Adipose tissue (tissue), 3 donors: Measurements from ENCODE around the gene TAPBPL. TPM values are rescaled to one million over a fixed set of nuclear protein-coding genes. Genes with fewer than 3 reads are reported as not detected.
"Not testable (repeated sequence)": the region's sequence is repeated elsewhere in the genome, so short reads cannot be mapped to it uniquely, and the experiment has no call there.

ENCODE experiments used
- H3K27ac ChIP-seq: one replicate; pipeline ENCODE4 v1.5.1; 2013; ENCODE audit warnings: low read depth, low read length
- WGBS, 3 donors: extraction: QIAGEN DNeasy Blood & Tissue Kit; methylation state at CpG; one replicate each; pipeline ENCODE4 v1.1.7; 2013; 5-methylcytosine and 5-hydroxymethylcytosine counted together
- polyA plus RNA-seq, 3 donors: library from polyadenylated mRNA; stranded (reverse); fragments of 200-250 nt; gene quantifications; one replicate each; pipeline ENCODE4 v1.2.3, GENCODE V29; 2013
- donor health status: healthy with polysubstance abuse.
- donor health status: Bipolar disorder and iron deficiency.
- donor health status: healthy.

TAPBPL gene
- polyA plus RNA-seq, 3 donors = 8.0 to 15.9 (median 8.9) TPM

- 87 to 93% (median 92%) methylated on average over 32 to 42 of the region's 48 CpGs for WGBS, 3 donors
- not testable (repeated sequence) for H3K27ac ChIP-seq
Measured at GRCh38 chr12:6475233-6475975, 23.6 kb downstream of the TAPBPL start.

GRCh38 chr12:6476489-6476888 is 24.6 kb downstream of the TAPBPL start:
- 70 to 79% (median 77%) methylated on average over 3 of the region's 3 CpGs for WGBS, 3 donors
- no peak overlapping the region for H3K27ac ChIP-seq

- 90 to 96% (median 95%) methylated on average over 36 to 37 of the region's 37 CpGs for WGBS, 3 donors
Measured at GRCh38 chr12:6477601-6478377, 25.9 kb downstream of the TAPBPL start.

GRCh38 chr12:6478416-6478815 is 26.6 kb downstream of the TAPBPL start:
- no peak overlapping the region for H3K27ac ChIP-seq
- 72 to 86% (median 85%) methylated on average over 20 of the region's 20 CpGs for WGBS, 3 donors

More at GRCh38 chr12:6477601-6478377, 25.9 kb downstream of the TAPBPL start:
- H3K27ac ChIP-seq = not testable (repeated sequence)

- H3K27ac ChIP-seq = no peak overlapping the region
- WGBS, 3 donors = 84 to 85% (median 85%) methylated on average over 1 of the region's 1 CpG
Measured at GRCh38 chr12:6488240-6488639, 36.4 kb downstream of the TAPBPL start.

GRCh38 chr12:6489449-6489848 is 37.6 kb downstream of the TAPBPL start:
- 72 to 75% (median 72%) methylated on average over 4 of the region's 4 CpGs for WGBS, 3 donors

GRCh38 chr12:6490673-6491072 is 38.8 kb downstream of the TAPBPL start:
- H3K27ac ChIP-seq = not testable (repeated sequence)
- WGBS, 3 donors = 98 to 100% (median 100%) methylated on average over 1 of the region's 1 CpG

More at GRCh38 chr12:6489449-6489848, 37.6 kb downstream of the TAPBPL start:
- H3K27ac ChIP-seq = no peak overlapping the region

GRCh38 chr12:6492838-6493496 is 41.1 kb downstream of the TAPBPL start, which contains the start of gene MRPL51:
MRPL51 (minus strand) TSS chr12:6493262; CDS start chr12:6493136, 126 bp downstream.
- 0 to 1% (median 1%) methylated on average over 39 of the region's 39 CpGs for WGBS, 3 donors
- peak within 1 kb of the TSS; percentile 66 for H3K27ac ChIP-seq

- H3K27ac ChIP-seq = peak within 1 kb of the TSS; percentile 66
- WGBS, 3 donors = 0 to 1% (median 0%) methylated on average over 47 to 49 of the region's 49 CpGs
Measured at GRCh38 chr12:6493497-6494257, 41.8 kb downstream of the TAPBPL start, which contains the start of gene NCAPD2. NCAPD2 (plus strand) TSS chr12:6494102; CDS start chr12:6495099, 997 bp downstream.

GRCh38 chr12:6494258-6494743 is 42.5 kb downstream of the TAPBPL start:
- WGBS, 3 donors = 1% methylated on average over 14 of the region's 14 CpGs
- H3K27ac ChIP-seq = no peak overlapping the region

- WGBS, 3 donors = 58 to 70% (median 69%) methylated on average over 1 of the region's 1 CpG
- H3K27ac ChIP-seq = no peak overlapping the region
Measured at GRCh38 chr12:6494968-6495367, 43.1 kb downstream of the TAPBPL start.

GRCh38 chr12:6497291-6497690 is 45.4 kb downstream of the TAPBPL start:
- 78 to 96% (median 81%) methylated on average over 3 of the region's 3 CpGs for WGBS, 3 donors
- H3K27ac ChIP-seq = not testable (repeated sequence)

- WGBS, 3 donors = 80 to 93% (median 91%) methylated on average over 2 of the region's 2 CpGs
- H3K27ac ChIP-seq = no peak overlapping the region
Measured at GRCh38 chr12:6500466-6500865, 48.6 kb downstream of the TAPBPL start.

GRCh38 chr12:6507102-6507998 is 55.5 kb downstream of the TAPBPL start:
- WGBS, 3 donors = 79 to 89% (median 81%) methylated on average over 12 of the region's 12 CpGs
- H3K27ac ChIP-seq = no peak overlapping the region

- 81 to 87% (median 84%) methylated on average over 7 of the region's 7 CpGs for WGBS, 3 donors
- no peak overlapping the region for H3K27ac ChIP-seq
Measured at GRCh38 chr12:6508087-6508486, 56.2 kb downstream of the TAPBPL start.
